Right ventricle myocardium inferior (tissue), 1 donor: ENCODE measurements around the gene HCRTR1. TPM values are rescaled to one million over a fixed set of nuclear protein-coding genes. Genes with fewer than 3 reads are reported as not detected.

ENCODE experiments used
- ATAC-seq: fragments of 200-7000 bp; cut with Tn5 transposase; one replicate; pipeline ENCODE4 v1.9.1; 2020; ENCODE audit warnings: mild to moderate bottlenecking, moderate library complexity
- DNase-seq: peaks from one replicate; pipeline ENCODE4 v3.0.0; 2021; ENCODE audit errors: missing footprints
- intact Hi-C: fragments of 100-400 bp; cut with DNase I; formaldehyde crosslinking; loops from one replicate; pipeline ENCODE4 v1.11.0; 2022
- total RNA-seq: library from RNA; stranded (reverse); fragmentation: NEBNext Ultra II Directional; extraction: Animal tissue kit (Norgen Biotek cat#: 25700); gene quantifications from one replicate; pipeline ENCODE4 v1.2.1, GENCODE V29; 2021
- donor health status: DM: no; HTN: yes; CAD: no; lungs with severe emphysema.

The HCRTR1 gene
- total RNA-seq, 1 donor from 2014 or later = 0.49 TPM

DNA sequence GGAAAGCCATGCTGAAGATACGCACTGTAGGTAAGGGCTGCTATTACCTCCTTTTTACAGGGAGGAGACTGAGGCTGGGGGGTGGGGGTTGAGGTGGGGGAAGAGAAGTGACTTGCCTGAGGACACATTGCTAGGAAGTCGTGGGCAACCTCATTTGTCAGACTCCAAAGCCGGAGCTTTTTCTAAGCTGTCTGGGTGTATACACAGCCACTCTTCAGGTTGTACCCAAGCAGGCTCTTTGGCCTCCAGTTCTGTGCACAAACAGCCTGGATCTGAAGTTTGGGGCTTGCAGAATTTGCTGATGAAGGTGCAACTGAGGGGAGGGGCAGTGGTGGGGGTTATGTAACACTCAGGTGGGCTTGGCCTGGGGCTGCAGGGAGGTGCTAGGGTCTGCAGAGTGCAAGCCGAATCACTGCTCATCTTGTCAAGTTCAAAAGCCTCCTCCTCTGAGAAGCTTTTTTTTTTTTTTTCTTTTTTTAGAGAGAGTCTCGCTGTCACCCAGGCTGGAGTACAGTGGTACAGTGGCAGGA is 24.3 kb upstream of the HCRTR1 start:
- intact Hi-C loops = no loop called here
- DNase-seq = no peak
- ATAC-seq = no peak

DNA sequence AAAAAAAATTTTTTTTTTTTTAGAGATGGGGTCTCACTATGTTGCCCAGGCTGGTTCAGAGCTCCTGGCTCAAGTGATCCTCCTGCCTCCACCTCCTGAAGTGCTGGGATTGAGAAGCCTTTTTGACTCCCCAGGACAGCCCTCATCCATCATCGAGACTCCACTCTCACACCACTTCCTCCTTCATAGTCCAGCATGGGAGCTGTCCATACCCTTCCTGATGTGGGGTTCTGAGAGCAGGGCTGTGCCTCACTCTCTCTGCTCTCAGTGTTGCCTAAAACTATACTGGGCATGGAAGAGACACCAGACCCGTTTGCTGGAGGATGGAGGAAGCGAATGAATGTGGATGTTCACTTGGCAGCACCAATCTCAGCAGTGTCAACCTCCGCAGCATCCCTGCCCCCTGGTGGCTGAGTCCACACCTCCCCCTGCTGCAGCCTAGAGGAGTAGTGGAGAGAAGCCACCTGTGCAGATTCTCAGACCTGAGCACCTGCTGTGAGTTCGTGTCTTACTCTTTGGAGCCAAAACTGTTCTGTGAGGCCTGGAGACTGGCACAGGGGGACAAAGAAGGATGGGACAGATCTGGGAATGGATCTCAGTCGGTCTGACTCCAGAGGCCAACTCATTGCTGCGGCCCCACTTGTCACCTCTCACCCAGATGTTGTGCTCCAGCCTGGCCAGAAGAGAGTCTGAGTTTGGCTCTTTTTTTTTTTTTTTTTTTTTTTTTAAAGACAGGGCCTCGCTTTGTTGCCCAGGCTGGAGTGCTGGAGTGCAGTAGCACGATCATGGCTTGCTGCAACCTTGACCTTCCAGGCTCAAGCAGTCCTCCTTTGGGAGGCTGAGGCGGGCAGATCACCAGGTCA is 23.5 kb upstream of the HCRTR1 start:
- DNase-seq (peak; percentile 82), ATAC-seq (peak; percentile 75)
- intact Hi-C loops = loop anchor here (1.0 kb wide), 1 partner anchor 30 kb away; no protein-coding TSS in a partner anchor

DNA sequence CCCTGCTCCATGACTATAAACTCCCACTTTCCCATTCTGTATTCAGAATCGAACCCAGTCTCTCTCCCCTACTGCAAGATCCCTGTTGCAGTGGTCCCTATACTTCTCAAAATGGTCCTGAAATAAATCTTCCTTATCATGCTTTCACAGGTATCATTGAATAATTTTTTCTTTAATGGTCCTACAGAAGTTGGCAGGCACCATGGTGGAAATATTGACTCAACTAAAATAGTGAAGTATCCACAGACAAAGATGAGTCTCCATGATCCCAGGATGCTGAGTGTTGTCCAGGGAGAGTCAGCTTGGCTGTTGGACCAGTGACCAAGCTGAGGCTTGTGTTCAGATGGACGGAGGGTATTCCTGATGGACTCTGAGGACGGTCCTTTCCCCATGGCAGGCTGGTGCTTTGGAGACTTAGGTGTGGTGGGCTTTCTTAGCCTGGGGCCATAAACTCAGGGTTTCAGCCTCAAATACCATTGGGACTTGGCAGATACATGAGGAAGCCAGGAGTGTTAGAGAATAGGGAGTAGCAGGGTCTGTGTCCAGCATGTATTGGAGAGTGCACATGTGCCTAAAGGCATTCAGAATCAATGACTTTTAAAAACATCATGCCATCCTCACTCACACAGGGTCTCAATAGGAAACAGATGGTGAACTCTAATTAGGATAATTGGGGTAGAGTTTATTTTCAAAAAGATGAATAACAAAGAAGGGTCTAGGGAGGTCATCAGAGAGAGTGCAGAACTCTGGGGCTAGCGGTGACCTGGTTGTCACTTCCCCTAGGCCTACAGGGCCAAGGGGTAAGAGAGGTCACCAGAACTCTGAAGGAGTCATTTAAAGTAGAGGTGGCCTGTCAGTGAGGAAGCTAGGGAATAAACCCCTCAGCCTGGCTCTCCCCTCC is 21.4 kb upstream of the HCRTR1 start:
- no peak for ATAC-seq
- intact Hi-C loops = no loop called here
- DNase-seq = no peak

DNA sequence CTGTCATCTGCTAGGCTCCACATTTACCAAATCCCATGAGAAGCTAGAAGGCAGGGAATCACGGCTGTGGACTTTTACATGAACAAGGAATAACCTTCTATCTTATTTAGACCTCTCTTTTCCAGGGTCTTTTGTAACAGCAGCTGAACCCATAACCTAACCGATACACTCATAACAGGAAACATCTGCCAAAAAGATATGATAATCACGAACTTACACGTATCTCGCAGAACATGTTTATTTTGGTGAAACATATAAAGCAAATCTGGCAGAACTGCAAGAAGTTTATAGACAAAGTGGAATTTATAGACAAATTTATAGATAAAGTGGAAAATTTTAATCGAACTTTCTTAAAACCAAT is 20.8 kb upstream of the HCRTR1 start:
- ATAC-seq = no peak
- intact Hi-C loops = no loop called here
- DNase-seq = no peak

DNA sequence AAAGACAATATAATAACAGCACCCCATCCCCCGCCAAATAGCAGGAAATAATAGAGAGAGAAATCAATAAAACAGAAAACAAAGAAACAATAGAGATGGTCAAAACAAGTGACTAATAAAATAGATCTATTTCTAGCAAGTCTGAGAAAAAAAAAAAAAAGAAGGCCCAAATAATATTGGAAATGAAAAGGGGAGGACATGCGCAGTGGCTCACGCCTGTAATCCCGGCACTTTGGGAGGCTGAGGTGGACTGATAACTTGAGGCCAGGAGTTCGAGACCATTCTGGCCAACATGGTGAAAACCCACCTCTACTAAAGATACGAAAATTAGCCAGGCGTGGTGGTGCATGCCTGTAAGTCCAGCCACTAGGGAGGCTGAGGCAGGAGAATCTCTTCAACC is 18.5 kb upstream of the HCRTR1 start:
- no peak for DNase-seq
- intact Hi-C loops = no loop called here
- ATAC-seq = no peak

GRCh38 chr1:31600641-31601040 is 16.8 kb upstream of the HCRTR1 start:
- DNase-seq = no peak
- no peak for ATAC-seq
- intact Hi-C loops = no loop called here

DNA sequence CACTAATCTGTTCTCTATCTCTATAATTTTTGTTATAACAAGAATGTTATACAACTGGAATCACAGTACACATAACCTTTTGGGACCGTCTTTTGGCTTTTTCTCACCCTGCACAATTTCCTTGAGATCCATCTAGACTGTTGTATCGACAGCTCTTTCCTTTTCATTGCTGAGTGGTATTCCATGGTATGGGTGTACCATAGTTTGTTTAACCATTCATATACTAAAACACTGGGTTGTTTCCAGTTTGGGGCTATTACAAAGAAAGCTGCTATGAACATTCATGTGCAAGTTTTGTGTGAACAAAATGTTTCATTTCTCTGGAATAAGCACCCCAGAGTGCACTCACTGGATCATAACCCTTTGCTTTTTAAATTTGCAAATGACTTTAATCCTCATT is 15.4 kb upstream of the HCRTR1 start:
- intact Hi-C loops = no loop called here
- DNase-seq (no peak), ATAC-seq (no peak)

- intact Hi-C loops = no loop called here
- no peak for DNase-seq
- no peak for ATAC-seq
These were observed 11.5 kb upstream of the HCRTR1 start for GRCh38 chr1:31605908-31606427.

DNA sequence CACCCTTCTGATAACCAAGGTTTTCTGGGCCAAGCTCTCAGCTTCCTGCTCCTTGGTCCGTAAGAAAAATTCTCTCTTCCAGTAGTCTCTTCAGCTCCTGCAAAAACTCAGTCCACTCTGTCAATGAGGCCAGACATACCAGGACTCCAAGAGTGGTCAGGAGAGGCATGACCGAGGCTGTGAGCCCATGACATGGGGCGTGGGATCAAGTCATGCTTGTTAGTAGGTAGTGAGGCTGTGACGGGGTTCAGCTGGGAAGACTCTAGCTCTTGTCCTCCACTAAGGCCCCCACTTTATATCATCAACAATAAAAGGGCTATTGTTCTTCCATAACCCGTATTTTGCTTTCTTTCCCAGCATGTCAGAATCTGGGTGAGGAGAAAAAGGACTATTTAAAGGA is 10.1 kb upstream of the HCRTR1 start:
- intact Hi-C loops = no loop called here
- no peak for DNase-seq
- ATAC-seq = no peak

DNA sequence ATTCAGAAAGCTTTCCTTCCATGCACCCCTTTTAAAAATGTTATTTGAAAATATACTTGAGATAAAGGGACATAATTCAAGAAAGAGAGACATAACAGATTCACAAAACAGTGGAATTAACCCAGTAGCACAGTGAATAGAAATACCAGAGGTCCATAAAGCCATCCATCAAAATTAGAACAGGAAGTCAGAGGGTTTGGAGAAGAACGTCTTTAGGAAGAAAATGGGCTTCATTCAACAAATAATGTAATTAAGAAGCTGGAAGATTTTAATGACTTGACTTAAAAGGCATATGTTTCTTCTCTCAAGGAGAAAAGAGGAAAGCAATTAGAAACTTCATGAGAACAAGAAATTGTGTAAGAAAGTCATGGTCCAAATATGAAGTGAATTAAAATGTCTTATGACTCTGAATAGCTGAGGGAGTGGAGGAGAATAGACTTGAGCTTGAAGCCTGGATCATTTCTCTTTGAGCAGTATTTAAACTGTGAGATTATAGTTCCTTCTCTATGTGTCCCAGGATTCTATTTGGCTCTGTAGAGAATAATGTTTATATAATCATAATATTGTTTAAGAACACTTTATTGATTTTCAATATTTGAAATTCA is 7.9 kb upstream of the HCRTR1 start:
- DNase-seq (no peak), ATAC-seq (no peak)
- intact Hi-C loops = no loop called here

DNA sequence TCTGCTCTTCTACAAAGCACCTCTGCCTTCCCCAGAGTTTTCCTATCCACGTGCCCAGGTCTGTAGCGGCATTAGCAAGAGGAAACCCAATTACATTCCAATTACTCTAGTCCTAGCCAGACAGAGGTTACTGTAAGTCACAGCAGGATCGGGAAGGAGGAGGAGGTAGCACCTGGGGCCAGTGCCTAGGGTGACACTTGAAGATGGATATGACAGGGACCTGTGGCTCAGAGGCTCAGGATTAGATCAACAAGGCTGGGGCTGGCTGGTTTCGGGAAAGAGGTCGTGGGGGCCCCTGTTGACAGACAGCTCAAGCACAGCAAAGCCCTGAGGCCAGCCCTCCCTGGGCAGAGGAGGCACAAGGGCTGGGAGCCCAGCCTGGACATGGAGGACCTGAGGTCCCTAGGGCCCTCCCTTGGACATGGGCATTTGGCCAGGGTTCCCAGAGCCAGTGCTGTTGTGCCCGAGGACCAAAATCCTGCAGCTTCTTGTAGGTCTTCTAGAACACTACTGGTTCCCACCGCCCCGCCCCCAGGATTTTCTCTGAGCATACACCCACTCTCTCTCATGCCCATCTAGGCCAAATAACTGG is 3.0 kb upstream of the HCRTR1 start:
- DNase-seq (no peak), ATAC-seq (no peak)
- intact Hi-C loops = no loop called here

- ATAC-seq = no peak
- DNase-seq = no peak
- intact Hi-C loops = no loop called here
These were observed 2.1 kb upstream of the HCRTR1 start for GRCh38 chr1:31615414-31615813.

DNA sequence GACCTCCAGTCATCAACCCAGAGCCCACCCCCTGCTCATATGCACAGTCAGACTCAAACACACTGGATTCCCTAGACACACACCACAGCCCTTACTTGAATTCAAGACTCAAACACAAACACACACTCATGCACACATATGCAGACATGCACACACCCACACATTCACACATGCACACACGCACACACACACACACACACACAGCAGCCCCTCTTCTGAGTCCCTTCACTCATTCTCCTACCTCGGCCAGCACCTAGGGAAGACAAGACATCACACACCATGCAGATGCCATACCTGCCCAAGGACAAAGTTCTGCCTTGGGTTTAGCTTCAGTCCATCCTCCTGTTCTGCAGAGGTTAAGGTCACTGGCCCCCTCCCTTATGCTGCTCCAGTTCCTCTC is 1.6 kb upstream of the HCRTR1 start:
- intact Hi-C loops = no loop called here
- DNase-seq (no peak), ATAC-seq (no peak)

- intact Hi-C loops = loop anchor here (2.0 kb wide), 1 partner anchor 53 kb away; no protein-coding TSS in a partner anchor
- no peak for DNase-seq
- ATAC-seq = peak; percentile 33
These were observed 642 bp downstream of the HCRTR1 start for GRCh38 chr1:31617916-31618746.

- intact Hi-C loops = loop anchor here (2.0 kb wide), 1 partner anchor 54 kb away; no protein-coding TSS in a partner anchor
- DNase-seq = no peak
- ATAC-seq = no peak
These were observed 1.7 kb downstream of the HCRTR1 start for GRCh38 chr1:31618916-31619846.

DNA sequence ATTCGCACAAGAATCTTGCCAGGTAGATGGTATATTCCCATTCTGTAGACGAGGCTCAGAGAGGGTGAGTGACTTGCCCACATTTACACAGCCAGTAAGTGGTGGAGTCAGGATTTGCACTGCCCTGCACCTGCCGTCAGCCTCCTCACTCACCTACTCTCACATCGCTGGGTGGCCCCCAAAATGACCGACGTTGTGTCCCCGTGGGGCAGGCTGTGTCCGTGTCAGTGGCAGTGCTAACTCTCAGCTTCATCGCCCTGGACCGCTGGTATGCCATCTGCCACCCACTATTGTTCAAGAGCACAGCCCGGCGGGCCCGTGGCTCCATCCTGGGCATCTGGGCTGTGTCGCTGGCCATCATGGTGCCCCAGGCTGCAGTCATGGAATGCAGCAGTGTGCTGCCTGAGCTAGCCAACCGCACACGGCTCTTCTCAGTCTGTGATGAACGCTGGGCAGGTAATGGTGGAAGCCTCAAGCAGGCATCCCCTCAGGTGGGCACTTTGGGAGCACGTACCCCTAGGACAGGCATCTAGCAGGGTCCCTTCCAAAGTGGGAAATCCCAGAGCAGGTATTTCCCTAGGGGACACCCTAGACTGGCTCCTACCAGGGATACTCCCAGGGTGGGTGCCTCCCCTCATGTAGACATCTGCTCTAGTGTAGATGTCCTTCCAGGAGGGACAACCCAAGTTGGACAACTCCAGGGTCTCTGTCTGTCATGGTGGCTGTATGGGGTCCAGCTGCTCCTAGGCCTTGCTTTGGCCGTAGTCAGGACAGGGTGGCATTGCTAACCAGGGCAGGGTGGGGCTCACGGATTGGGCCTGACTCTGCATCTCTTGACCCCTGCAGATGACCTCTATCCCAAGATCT is 3.4 kb downstream of the HCRTR1 start:
- DNase-seq (no peak), ATAC-seq (no peak)
- intact Hi-C loops = no loop called here
